ENCODE data around the gene GSAP.
"Not testable (repeated sequence)": the region's sequence is repeated elsewhere in the genome, so short reads cannot be mapped to it uniquely, and the experiment has no call there.

Gene GSAP

GRCh38 chr7:77459311-77459726 is 43.2 kb upstream of the GSAP start:
- H3K4me3 ChIP-seq (ENCODE audit: low read depth, low read length): no peak overlapping the region
- TF ChIP-seq, protein P1, sequence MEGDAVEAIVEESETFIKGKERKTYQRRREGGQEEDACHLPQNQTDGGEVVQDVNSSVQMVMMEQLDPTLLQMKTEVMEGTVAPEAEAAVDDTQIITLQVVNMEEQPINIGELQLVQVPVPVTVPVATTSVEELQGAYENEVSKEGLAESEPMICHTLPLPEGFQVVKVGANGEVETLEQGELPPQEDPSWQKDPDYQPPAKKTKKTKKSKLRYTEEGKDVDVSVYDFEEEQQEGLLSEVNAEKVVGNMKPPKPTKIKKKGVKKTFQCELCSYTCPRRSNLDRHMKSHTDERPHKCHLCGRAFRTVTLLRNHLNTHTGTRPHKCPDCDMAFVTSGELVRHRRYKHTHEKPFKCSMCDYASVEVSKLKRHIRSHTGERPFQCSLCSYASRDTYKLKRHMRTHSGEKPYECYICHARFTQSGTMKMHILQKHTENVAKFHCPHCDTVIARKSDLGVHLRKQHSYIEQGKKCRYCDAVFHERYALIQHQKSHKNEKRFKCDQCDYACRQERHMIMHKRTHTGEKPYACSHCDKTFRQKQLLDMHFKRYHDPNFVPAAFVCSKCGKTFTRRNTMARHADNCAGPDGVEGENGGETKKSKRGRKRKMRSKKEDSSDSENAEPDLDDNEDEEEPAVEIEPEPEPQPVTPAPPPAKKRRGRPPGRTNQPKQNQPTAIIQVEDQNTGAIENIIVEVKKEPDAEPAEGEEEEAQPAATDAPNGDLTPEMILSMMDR (IDR thresholded peaks at IDR 0.05; ENCODE audit: low read depth, low read length): no peak

DNA sequence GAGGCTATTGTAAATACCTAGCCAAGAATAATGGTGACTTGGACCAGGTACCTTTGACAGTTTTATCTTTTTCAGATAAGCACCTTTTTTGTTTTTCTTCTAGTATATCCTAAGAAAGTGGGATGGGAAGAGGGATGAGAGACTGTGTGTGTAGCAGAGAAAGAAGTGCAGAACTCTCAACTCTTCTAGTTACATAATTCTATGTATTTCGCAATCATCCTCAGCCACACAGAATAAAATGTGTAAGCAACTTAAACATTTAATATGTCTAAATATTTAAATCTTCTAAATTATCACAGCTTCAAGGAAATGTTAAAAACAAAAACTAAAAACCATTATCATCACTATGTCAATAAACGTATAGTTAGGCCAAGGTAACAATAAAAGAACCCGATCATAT is 42.6 kb upstream of the GSAP start:
- TF ChIP-seq, protein P1 (IDR thresholded peaks at IDR 0.05; ENCODE audit: low read depth, low read length): no peak
- H3K4me3 ChIP-seq (ENCODE audit: low read depth, low read length): no peak overlapping the region

DNA sequence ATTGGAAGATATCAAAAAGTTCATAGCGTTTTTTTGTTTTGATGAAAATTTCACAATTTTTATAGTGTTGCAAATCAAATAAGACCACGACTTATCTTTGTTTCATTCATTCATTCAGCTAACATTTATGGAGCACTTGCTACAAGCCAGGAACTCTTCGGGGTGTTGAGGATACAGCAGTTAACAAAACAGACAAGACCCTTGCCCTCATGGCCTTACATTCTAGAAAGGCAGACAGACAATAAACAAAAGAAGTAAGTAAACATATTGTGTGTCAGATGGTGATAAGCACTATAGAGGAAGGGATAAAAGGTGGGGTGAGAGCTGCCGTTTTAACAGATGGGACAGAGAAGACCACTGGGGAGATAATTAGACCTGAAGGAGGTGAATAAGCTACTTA is 41.6 kb upstream of the GSAP start:
- no peak overlapping the region for H3K4me3 ChIP-seq (ENCODE audit: low read depth, low read length)
- TF ChIP-seq, protein P1 (IDR thresholded peaks at IDR 0.05; ENCODE audit: low read depth, low read length): no peak

DNA sequence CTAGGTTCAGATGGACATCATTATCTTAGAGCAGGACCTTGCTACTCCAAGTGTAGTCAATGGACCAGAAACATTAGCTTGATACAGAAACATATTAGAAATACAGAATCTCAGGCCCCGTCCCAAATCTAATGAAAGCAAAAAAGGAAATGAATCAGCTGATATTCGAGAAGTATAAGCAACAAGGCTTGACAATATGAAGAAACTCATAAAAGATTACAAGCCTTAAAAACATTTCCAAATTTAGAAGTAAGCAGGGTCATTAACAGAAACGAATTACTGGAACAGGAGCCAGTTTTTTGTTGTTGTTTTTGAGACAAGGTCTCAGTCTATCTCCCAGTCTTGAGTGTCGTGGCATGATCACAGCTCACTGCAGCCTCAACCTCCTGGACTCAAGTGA is 40.5 kb upstream of the GSAP start:
- H3K4me3 ChIP-seq (ENCODE audit: low read depth, low read length): no peak overlapping the region
- TF ChIP-seq, protein P1 (IDR thresholded peaks at IDR 0.05; ENCODE audit: low read depth, low read length): no peak

GRCh38 chr7:77455321-77455720 is 39.2 kb upstream of the GSAP start:
- no peak overlapping the region for H3K4me3 ChIP-seq (ENCODE audit: low read depth, low read length)

GRCh38 chr7:77454802-77455201 is 38.7 kb upstream of the GSAP start:
- H3K4me3 ChIP-seq (ENCODE audit: low read depth, low read length): no peak overlapping the region
- TF ChIP-seq, protein P1 (IDR thresholded peaks at IDR 0.05; ENCODE audit: low read depth, low read length): no peak

More at GRCh38 chr7:77455321-77455720, 39.2 kb upstream of the GSAP start:
- TF ChIP-seq, protein P1 (IDR thresholded peaks at IDR 0.05; ENCODE audit: low read depth, low read length): no peak

DNA sequence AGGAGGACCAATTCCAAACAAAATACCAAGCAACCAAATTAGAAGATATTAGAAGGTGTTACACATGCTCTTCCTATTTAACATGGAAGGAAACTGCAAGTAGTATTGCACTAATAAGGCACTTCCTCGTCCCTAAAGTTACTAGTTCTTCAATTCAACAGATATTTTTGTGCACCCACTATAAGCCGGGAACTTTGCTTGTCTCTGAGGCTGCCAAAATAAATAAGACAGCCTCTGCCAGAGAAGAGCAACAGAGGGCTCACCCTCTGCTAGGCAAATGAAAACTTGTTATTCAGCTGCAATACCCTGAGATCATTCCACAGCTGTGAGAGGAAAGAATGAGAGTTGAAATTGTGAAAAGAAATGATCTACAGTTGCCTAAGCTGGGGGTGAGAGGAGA is 37.4 kb upstream of the GSAP start:
- TF ChIP-seq, protein P1 (IDR thresholded peaks at IDR 0.05; ENCODE audit: low read depth, low read length): no peak
- no peak overlapping the region for H3K4me3 ChIP-seq (ENCODE audit: low read depth, low read length)

GRCh38 chr7:77451950-77452349 is 35.8 kb upstream of the GSAP start:
- H3K4me3 ChIP-seq (ENCODE audit: low read depth, low read length): not testable (repeated sequence)
